GM18907 (cell line): Measurements from ENCODE around the gene STXBP3.

Source experiments
- ATAC-seq: cut with Tn5 transposase; IDR thresholded peaks from one replicate; pipeline ENCODE4 v1.9.1; 2021; ENCODE audit warnings: mild to moderate bottlenecking, moderate library complexity; ENCODE audit not compliant: unreplicated experiment

Gene STXBP3

GRCh38 chr1:108801101-108801500 lies 54.6 kb downstream of the STXBP3 start:
- ATAC-seq, result no peak

- ATAC-seq, result no peak
Observed at GRCh38 chr1:108803548-108803947, 57.1 kb downstream of the STXBP3 start.

DNA sequence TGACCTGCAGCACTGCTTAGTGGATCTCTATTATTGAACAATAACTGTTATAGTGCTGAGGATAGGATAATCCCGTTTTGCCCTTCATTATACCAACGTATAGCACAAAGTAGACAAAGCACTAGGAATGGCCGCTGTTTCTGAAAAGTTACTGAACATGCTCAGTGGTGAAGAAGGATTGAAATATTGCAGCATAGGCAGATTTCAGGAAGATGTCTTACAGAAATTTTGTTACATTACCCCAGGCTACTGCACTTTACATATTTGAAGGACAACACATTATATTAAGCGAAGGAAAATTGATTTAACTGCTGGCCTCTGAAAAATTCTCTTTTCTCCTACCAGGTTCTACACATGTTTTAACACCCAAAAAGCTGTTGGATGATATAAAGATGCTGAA lies 62.0 kb downstream of the STXBP3 start:
- no peak for ATAC-seq

- no peak for ATAC-seq
Observed at GRCh38 chr1:108811611-108812010, 65.1 kb downstream of the STXBP3 start.

DNA sequence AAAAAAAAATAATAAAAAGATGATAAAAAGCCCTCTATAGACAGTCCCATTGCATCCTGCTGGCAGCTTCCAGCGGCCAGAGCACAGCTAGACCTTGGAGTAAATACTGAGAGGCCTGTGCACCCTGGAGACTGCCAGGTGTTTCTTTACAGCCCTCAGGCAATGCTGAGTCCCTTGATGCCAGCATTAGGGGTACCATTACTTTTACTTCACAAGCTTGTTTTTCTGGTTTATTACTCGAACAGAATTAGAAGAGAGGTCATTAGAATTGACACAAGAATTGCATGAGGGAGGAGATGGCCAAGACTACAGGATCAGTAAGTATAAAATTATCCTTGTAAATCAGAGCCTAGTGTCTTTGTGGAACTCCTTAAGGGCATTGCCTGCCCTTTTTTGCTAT lies 66.9 kb downstream of the STXBP3 start:
- no peak for ATAC-seq

GRCh38 chr1:108814343-108815125 lies 68.1 kb downstream of the STXBP3 start:
- ATAC-seq, result no peak

DNA sequence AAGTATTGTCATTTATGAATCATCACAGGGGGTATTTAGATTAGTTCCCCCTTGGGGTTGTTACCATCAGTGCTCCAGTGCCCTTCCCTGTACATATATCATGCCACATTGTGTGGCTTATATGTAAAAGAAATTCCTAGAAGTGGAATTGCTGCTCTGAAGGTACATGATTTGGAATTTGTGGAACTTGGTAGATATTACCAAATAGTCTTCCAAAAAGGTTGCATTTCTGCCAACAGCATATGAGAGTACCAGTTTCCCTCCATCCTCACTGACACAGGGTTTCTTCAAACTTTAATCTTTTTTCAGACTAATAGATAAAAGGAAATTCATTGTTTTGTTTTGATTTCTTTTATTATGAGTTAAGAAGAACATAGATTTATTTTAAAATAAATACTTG lies 69.1 kb downstream of the STXBP3 start:
- ATAC-seq, result no peak

DNA sequence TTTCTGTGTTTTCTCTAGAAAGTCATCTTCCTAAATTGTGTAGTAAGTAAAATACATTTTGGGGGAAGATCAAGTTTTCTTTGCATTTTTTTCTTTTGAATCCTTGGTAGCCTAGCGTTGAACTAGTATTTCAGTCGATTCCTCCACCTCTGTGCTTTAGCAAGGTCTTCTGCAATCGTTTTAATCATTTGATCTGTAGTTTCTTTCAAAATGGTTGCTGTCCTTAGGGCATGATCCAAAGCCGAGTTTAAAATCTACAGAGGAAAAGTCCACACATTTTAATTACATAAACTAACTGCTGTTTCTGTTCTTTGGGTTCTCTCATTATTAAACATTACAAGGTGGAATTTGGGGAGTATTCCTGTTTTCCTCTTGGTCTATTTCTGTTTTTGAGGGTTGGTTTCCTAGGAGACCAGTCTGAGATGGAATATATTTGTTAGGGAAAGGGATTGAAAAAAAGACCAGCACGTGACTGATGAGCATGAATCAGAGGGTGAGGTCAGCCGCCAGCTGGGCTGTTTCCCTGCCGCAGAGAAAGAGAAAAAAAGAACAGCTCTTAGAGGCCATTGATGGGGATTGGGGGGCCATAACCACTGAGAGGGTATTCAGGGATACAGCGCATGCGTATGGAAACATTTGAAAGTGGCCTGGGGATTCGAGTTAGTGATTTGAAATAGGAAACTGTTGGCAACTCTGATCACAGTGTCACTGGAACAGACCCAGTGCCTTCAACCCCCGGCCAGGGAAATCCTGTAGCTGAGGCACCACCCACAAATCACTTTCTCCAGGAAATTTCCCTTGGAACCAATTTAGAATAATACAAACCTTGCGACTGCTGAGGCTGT lies 69.8 kb downstream of the STXBP3 start:
- ATAC-seq, result no peak

DNA sequence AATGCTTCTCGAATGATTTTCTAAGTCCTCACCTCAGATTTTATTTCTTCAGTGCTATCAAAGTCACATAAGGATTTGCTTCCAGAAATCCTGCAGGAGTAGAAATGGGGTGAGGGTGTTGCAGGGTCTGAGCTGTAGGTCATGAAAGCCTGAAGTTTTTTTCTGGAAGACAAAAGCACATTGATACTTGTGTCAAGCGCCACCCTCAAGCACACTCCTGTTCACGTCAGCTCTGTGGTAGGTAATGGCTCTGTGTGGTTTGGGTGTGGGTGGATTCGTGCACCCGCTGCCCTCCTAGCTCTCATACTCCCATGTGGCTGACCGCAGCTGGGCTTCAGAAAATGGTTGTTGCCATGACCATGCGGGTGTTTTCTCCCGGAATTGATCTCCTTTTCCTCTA lies 70.5 kb downstream of the STXBP3 start:
- ATAC-seq, result no peak

- no peak for ATAC-seq
Observed at GRCh38 chr1:108817811-108818210, 71.3 kb downstream of the STXBP3 start.

DNA sequence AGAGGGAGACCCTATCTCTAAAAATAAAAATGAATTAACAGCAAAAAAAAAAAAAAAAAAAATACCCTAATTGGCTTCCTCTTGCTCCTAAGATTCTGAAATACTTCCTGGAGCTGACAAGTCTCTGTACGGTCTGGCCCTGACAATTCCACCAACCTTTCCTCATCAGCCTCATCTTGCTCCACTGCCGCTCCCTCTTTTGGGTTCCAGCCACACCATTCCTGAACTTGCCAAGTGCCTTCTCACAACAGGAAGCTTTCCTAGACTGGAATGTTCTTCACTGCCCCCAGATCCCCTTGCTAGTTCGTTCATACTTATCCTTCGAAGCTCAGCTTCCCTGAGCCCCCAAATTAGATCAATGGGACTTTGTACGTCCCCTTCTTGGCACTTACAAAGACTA lies 73.4 kb downstream of the STXBP3 start:
- ATAC-seq, result no peak

- no peak for ATAC-seq
Observed at GRCh38 chr1:108823632-108824031, 77.2 kb downstream of the STXBP3 start.

- ATAC-seq, result no peak
Observed at GRCh38 chr1:108824051-108824450, 77.6 kb downstream of the STXBP3 start.

- ATAC-seq, result no peak
Observed at GRCh38 chr1:108826081-108826635, 79.7 kb downstream of the STXBP3 start.

DNA sequence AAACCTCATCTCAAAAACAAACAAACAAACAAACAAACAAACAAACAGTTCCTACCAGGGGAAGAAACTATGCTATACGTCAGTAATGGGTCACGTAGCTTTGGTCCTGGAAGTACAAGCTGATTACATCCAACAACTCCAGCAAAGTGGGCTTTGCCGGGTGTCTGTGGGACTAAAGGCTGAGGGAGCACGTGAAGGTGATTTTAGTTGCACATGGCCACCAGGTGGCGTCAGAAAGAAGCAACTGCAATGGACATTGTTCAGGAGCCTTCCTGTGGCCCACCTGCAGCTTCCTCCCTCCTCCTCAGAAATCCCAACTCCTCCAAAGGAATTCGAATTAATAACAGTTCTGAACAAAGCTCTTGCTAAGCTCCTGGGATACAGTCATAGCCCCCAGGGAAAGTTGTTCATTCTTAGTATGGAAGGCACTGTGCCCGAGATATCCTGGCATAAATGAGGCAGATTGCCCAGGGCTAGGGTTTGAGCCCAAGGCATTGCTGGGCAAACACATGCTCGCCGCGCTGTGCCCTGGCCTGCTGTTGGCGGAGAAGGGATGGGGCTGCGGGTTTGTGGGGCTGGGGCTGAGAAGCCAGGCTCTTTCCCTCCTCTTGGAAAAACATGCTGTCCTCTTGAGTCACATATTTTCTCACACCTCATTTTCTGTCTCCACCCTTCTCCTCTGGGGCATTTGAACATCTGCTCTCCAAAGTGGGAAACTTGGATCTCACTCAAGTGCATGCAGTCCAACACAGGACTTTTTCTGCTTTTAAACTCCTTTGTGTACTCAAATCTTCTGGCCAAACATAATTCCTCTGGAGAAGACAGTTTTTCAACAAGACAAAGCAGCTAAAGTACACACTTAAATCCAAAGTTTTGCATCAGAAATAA lies 81.8 kb downstream of the STXBP3 start:
- ATAC-seq, result peak; percentile 71

- ATAC-seq, result no peak
Observed at GRCh38 chr1:108829498-108829916, 83.0 kb downstream of the STXBP3 start.

DNA sequence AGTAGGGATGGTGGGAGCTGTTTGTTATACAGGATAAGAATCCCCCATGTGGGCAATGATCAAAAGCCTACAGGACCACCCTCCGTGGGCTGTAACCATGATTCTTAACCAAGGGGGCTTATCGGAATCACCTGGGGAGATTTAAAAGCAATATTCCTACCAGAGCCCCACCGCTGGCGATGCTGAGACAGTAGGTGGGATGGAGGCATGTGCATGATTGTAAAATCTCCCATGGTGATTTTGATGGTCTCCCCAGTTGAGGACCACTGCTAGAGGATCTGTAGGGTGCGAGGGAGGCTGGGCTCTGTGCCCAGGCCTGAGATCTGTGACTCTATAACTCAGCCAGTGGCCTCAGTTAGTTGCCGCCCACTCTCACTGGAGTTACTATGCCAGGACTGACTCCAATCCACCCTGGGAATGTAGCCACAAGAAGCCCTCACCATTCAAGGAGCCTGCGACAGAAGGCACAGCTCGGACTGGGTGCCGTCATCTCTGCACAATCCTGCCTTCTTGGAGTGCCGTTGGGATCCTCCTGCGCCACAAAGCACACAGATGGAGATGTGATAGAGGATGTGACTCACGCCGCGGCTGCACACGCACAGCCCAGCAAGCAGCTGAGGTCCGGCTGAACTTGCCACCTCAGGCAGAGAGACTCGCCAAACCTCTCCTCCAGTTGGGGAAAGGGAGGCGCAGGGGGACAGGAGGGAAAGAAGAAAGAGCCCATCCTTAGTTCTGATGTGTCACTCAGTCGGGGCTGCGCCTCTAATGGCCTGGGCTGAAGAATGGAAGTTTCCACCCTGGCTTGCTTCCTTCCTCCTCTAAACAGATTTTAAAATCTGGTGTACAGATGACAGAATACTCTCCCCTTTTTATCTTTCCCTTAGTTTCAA lies 83.9 kb downstream of the STXBP3 start:
- ATAC-seq, result no peak

GRCh38 chr1:108831225-108831624 lies 84.8 kb downstream of the STXBP3 start:
- ATAC-seq, result no peak

- ATAC-seq, result no peak
Observed at GRCh38 chr1:108832929-108833328, 86.5 kb downstream of the STXBP3 start.

DNA sequence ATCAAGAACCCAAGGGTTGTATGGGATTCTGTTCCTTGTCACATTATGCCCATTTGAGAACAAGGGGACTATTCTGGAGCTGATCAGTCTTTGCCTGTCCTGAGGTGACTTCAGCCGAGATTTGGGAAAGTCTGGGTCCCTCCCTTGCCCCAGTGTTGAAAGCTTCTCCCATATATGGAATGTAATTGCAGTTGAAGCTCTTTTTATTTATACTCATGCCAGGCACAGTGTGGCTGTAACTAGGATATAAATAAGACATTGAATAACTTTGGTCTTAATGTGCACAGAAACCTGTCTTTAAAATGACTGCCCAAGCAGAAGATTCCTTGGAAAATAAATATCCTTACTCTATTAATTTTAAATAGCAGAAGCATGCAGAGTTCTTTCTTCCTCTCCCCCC lies 95.2 kb downstream of the STXBP3 start:
- ATAC-seq, result no peak
